Naive thymus-derived CD8-positive, alpha-beta T cell (primary cell): ENCODE data around the gene ALX4. TPM values are rescaled to one million over a fixed set of nuclear protein-coding genes. Genes with fewer than 3 reads are reported as not detected.

Experiments used
- ATAC-seq, 2 donors: fragments of 150-1000 bp; cut with Tn5 transposase in 1 of 2; sonication (Bioruptor Pico), chemical (Tn5 transposase) in 1 of 2; 1 replicate in 1 of 2; 2 replicates in 1 of 2; pipeline ENCODE4 v1.10.0; 2021; ENCODE audit warnings: mild to moderate bottlenecking in 2 of 2, moderate library complexity in 2 of 2
- POLR2A ChIA-PET: fragments of 350-600 bp; sonication (Branson Sonifier 250); formaldehyde crosslinking; loops from one replicate; lab custom pipeline; 2021; ENCODE audit warnings: antibody characterized with exemption; lab: Charles Lee
- DNase-seq, 10 donors: peaks; one replicate each; pipeline versions ENCODE4 v3.0.0 to v3.0.0-alpha.2; 2020 to 2022
- H3K27ac Mint-ChIP-seq, 10 donors: one replicate each; pipeline ENCODE4 v1.8.0; 2020 to 2022; ENCODE audit warnings: mild to moderate bottlenecking in 10 of 10, mixed read lengths in 10 of 10, moderate library complexity in 4 of 10, inconsistent platforms in 1 of 10
- H3K27me3 Mint-ChIP-seq, 5 donors: one replicate each; pipeline ENCODE4 v1.8.0; 2021 to 2022; ENCODE audit warnings: mixed read lengths in 5 of 5
- H3K36me3 Mint-ChIP-seq, 3 donors: one replicate each; pipeline ENCODE4 v1.8.0; 2020 to 2022; ENCODE audit warnings: mixed read lengths in 3 of 3, mild to moderate bottlenecking in 2 of 3, inconsistent platforms in 1 of 3
- H3K4me1 Mint-ChIP-seq, 4 donors: one replicate each; pipeline ENCODE4 v1.8.0; 2021 to 2022; ENCODE audit warnings: mixed read lengths in 4 of 4
- H3K4me3 Mint-ChIP-seq, 10 donors: one replicate each; pipeline ENCODE4 v1.8.0; 2020 to 2022; ENCODE audit warnings: mild to moderate bottlenecking in 10 of 10, mixed read lengths in 10 of 10, moderate library complexity in 6 of 10, inconsistent platforms in 1 of 10
- H3K9me3 Mint-ChIP-seq, 9 donors: one replicate each; pipeline ENCODE4 v1.8.0; 2020 to 2022; ENCODE audit warnings: mixed read lengths in 9 of 9, mild to moderate bottlenecking in 3 of 9, inconsistent platforms in 1 of 9, moderate library complexity in 1 of 9
- polyA plus RNA-seq, 3 donors: library from polyadenylated mRNA; unstranded; fragments of 300-500 nt; fragmentation: Illumina TruSeq; gene quantifications; one replicate each; pipeline ENCODE4 v1.2.3, GENCODE V29; 2021
- total RNA-seq, 8 experiments: library from RNA in 2 of 8; stranded (reverse) in 2 of 8; gene quantifications; one replicate each; pipeline ENCODE4 v1.2.3 and lab custom pipeline; 2021 to 2026

The ALX4 gene
- total and polyA plus RNA-seq, 5 experiments from 2014 or later: not detected

GRCh38 chr11:44300844-44301563, 8.9 kb downstream of the ALX4 start:
- Mint-ChIP-seq H3K27ac (no peak overlapping the region), H3K4me1 (peaks cover 7 to 26% (median 24%) of the 10 kb centered on the region in 4 donors), H3K9me3 (no peaks in the 10 kb centered on the region), H3K4me3 (no peak overlapping the region), H3K36me3 (no peaks in the 10 kb centered on the region), H3K27me3 (peaks cover 19 to 83% (median 49%) of the 10 kb centered on the region in 5 donors)
- POLR2A ChIA-PET: no interaction called here
- no peak for ATAC-seq
- no peak for DNase-seq

GRCh38 chr11:44298862-44299261, 11.1 kb downstream of the ALX4 start:
- H3K27me3 Mint-ChIP-seq: peaks cover 18 to 62% (median 45%) of the 10 kb centered on the region in 5 donors
- no peak overlapping the region for H3K4me3 Mint-ChIP-seq
- ATAC-seq: no peak
- peaks cover 2 to 7% (median 5%) of the 10 kb centered on the region in 4 donors for H3K4me1 Mint-ChIP-seq
- H3K9me3 Mint-ChIP-seq: no peaks in the 10 kb centered on the region
- no peak for DNase-seq
- POLR2A ChIA-PET: no interaction called here
- H3K36me3 Mint-ChIP-seq: no peaks in the 10 kb centered on the region
- H3K27ac Mint-ChIP-seq: peak overlapping the region in 1 of 10 donors; percentile 27

- no peak overlapping the region for H3K27ac Mint-ChIP-seq
- POLR2A ChIA-PET: no interaction called here
- no peaks in the 10 kb centered on the region for H3K9me3 Mint-ChIP-seq
- ATAC-seq: no peak
- no peak for DNase-seq
- no peaks in the 10 kb centered on the region for H3K4me1 Mint-ChIP-seq
- H3K4me3 Mint-ChIP-seq: no peak overlapping the region
- H3K27me3 Mint-ChIP-seq: peaks cover 1 to 15% (median 13%) of the 10 kb centered on the region in 5 donors
- H3K36me3 Mint-ChIP-seq: no peaks in the 10 kb centered on the region
Measured at GRCh38 chr11:44290208-44290607, 19.7 kb downstream of the ALX4 start.

- Mint-ChIP-seq H3K4me3 (no peak overlapping the region), H3K27ac (no peak overlapping the region), H3K4me1 (no peaks in the 10 kb centered on the region), H3K36me3 (no peaks in the 10 kb centered on the region), H3K27me3 (peaks cover 0 to 13% (median 4%) of the 10 kb centered on the region in 5 donors), H3K9me3 (no peaks in the 10 kb centered on the region)
- POLR2A ChIA-PET: no interaction called here
- DNase-seq (no peak), ATAC-seq (no peak)
Measured at GRCh38 chr11:44288133-44288526, 21.8 kb downstream of the ALX4 start.

- no peaks in the 10 kb centered on the region for H3K9me3 Mint-ChIP-seq
- ATAC-seq (no peak), DNase-seq (no peak)
- no peaks in the 10 kb centered on the region for H3K36me3 Mint-ChIP-seq
- POLR2A ChIA-PET: interaction anchor here (0.5 kb wide), 1 partner anchor 331 kb away, joined by 4 read pairs; no protein-coding TSS in a partner anchor
- H3K27me3 Mint-ChIP-seq: peaks cover 0 to 13% (median 4%) of the 10 kb centered on the region in 5 donors
- no peak overlapping the region for H3K27ac Mint-ChIP-seq
- H3K4me1 Mint-ChIP-seq: no peaks in the 10 kb centered on the region
- H3K4me3 Mint-ChIP-seq: no peak overlapping the region
Measured at GRCh38 chr11:44286911-44287310, 23.0 kb downstream of the ALX4 start.

- Mint-ChIP-seq H3K36me3 (no peaks in the 10 kb centered on the region), H3K9me3 (no peaks in the 10 kb centered on the region), H3K4me1 (no peaks in the 10 kb centered on the region), H3K4me3 (no peak overlapping the region), H3K27ac (no peak overlapping the region), H3K27me3 (peaks cover 0 to 13% (median 4%) of the 10 kb centered on the region in 5 donors)
- ATAC-seq (no peak), DNase-seq (peak in 9 of 10 donors; percentile 11 to 52 (median 34))
- POLR2A ChIA-PET: interaction anchor here (0.5 kb wide), 1 partner anchor 331 kb away, joined by 4 read pairs; no protein-coding TSS in a partner anchor
Measured at GRCh38 chr11:44286268-44286880, 23.6 kb downstream of the ALX4 start.

GRCh38 chr11:44285756-44286155, 24.2 kb downstream of the ALX4 start:
- DNase-seq (no peak), ATAC-seq (no peak)
- Mint-ChIP-seq H3K36me3 (no peaks in the 10 kb centered on the region), H3K4me3 (no peak overlapping the region), H3K4me1 (no peaks in the 10 kb centered on the region), H3K27me3 (peaks cover 0 to 13% (median 4%) of the 10 kb centered on the region in 5 donors), H3K9me3 (no peaks in the 10 kb centered on the region), H3K27ac (no peak overlapping the region)
- POLR2A ChIA-PET: no interaction called here

- Mint-ChIP-seq H3K9me3 (no peaks in the 10 kb centered on the region), H3K4me1 (no peaks in the 10 kb centered on the region), H3K4me3 (no peak overlapping the region), H3K27ac (no peak overlapping the region), H3K27me3 (peaks cover 0 to 4% (median 1%) of the 10 kb centered on the region in 5 donors), H3K36me3 (no peaks in the 10 kb centered on the region)
- POLR2A ChIA-PET: no interaction called here
- DNase-seq (no peak), ATAC-seq (no peak)
Measured at GRCh38 chr11:44282620-44283019, 27.3 kb downstream of the ALX4 start.

GRCh38 chr11:44281151-44281550, 28.8 kb downstream of the ALX4 start:
- DNase-seq: no peak
- H3K27me3 Mint-ChIP-seq: peaks cover 0 to 2% (median under 1%) of the 10 kb centered on the region in 5 donors
- H3K27ac Mint-ChIP-seq: peak overlapping the region in 1 of 10 donors; percentile 85
- no peaks in the 10 kb centered on the region for H3K9me3 Mint-ChIP-seq
- no peak for ATAC-seq
- H3K4me3 Mint-ChIP-seq: no peak overlapping the region
- H3K4me1 Mint-ChIP-seq: no peaks in the 10 kb centered on the region
- H3K36me3 Mint-ChIP-seq: no peaks in the 10 kb centered on the region
- POLR2A ChIA-PET: no interaction called here

GRCh38 chr11:44280257-44280656, 29.7 kb downstream of the ALX4 start:
- H3K36me3 Mint-ChIP-seq: no peaks in the 10 kb centered on the region
- POLR2A ChIA-PET: interaction anchor here (0.5 kb wide), 1 partner anchor 41 kb away, joined by 3 read pairs; no protein-coding TSS in a partner anchor
- H3K27me3 Mint-ChIP-seq: peaks cover 0 to 2% (median 0%) of the 10 kb centered on the region in 5 donors
- ATAC-seq: no peak
- no peak overlapping the region for H3K27ac Mint-ChIP-seq
- H3K9me3 Mint-ChIP-seq: peaks cover 0 to 2% (median 0%) of the 10 kb centered on the region in 9 donors
- no peaks in the 10 kb centered on the region for H3K4me1 Mint-ChIP-seq
- no peak for DNase-seq
- H3K4me3 Mint-ChIP-seq: no peak overlapping the region

GRCh38 chr11:44279483-44279882, 30.5 kb downstream of the ALX4 start:
- Mint-ChIP-seq H3K27me3 (peaks cover 0 to 1% (median 0%) of the 10 kb centered on the region in 5 donors), H3K9me3 (peaks cover 0 to 2% (median 0%) of the 10 kb centered on the region in 9 donors), H3K27ac (no peak overlapping the region), H3K4me3 (no peak overlapping the region), H3K36me3 (no peaks in the 10 kb centered on the region), H3K4me1 (no peaks in the 10 kb centered on the region)
- POLR2A ChIA-PET: no interaction called here
- ATAC-seq (no peak), DNase-seq (no peak)

GRCh38 chr11:44277196-44278090, 32.5 kb downstream of the ALX4 start:
- POLR2A ChIA-PET: no interaction called here
- DNase-seq (no peak), ATAC-seq (no peak)
- H3K9me3 Mint-ChIP-seq: peaks cover 0 to 3% (median 0%) of the 10 kb centered on the region in 9 donors
- no peak overlapping the region for H3K4me3 Mint-ChIP-seq
- peak overlapping the region in 1 of 10 donors; percentile 26 for H3K27ac Mint-ChIP-seq
- H3K27me3 Mint-ChIP-seq: peaks cover 0 to 1% (median 0%) of the 10 kb centered on the region in 5 donors
- H3K36me3 Mint-ChIP-seq: no peaks in the 10 kb centered on the region
- no peaks in the 10 kb centered on the region for H3K4me1 Mint-ChIP-seq
